ENCODE data around the gene MMS22L.

- TF ChIP-seq CTCF (IDR thresholded peaks at IDR 0.05; ENCODE audit: insufficient read depth, low read depth, low read length) (no peak), EZH2 (IDR thresholded peaks at IDR 0.05; ENCODE audit: insufficient read depth, low read length) (no peak)
Measured at GRCh38 chr6:97120511-97120910, 162.5 kb downstream of the MMS22L start.
